ENCODE data around the gene ADGRB3.
A peak's percentile ranks its signal among the peaks of the same experiment; 100 is the strongest.
"Not testable (repeated sequence)": the region's sequence is repeated elsewhere in the genome, so short reads cannot be mapped to it uniquely, and the experiment has no call there.

Gene ADGRB3

GRCh38 chr6:68826501-68826900 is 191.4 kb downstream of the ADGRB3 start:
- no peak for DNase-seq (ENCODE audit: low read depth)

- no peak for DNase-seq (ENCODE audit: low read depth)
Measured at GRCh38 chr6:68834551-68834950, 199.5 kb downstream of the ADGRB3 start.

- DNase-seq (ENCODE audit: low read depth) = no peak
Measured at GRCh38 chr6:68838571-68838970, 203.5 kb downstream of the ADGRB3 start.

- DNase-seq (ENCODE audit: low read depth) = no peak
Measured at GRCh38 chr6:68852791-68853190, 217.7 kb downstream of the ADGRB3 start.

- DNase-seq (ENCODE audit: low read depth) = no peak
Measured at GRCh38 chr6:68859233-68859632, 224.2 kb downstream of the ADGRB3 start.

- DNase-seq (ENCODE audit: low read depth) = no peak
Measured at GRCh38 chr6:68868646-68869045, 233.6 kb downstream of the ADGRB3 start.

- no peak for DNase-seq (ENCODE audit: low read depth)
Measured at GRCh38 chr6:68873236-68873635, 238.2 kb downstream of the ADGRB3 start.

- DNase-seq (ENCODE audit: low read depth) = no peak
Measured at GRCh38 chr6:68874747-68875146, 239.7 kb downstream of the ADGRB3 start.

- DNase-seq (ENCODE audit: low read depth) = no peak
Measured at GRCh38 chr6:68875403-68875802, 240.3 kb downstream of the ADGRB3 start.

- peak; percentile 4 for DNase-seq (ENCODE audit: low read depth)
Measured at GRCh38 chr6:68876792-68877493, 241.9 kb downstream of the ADGRB3 start.

- DNase-seq (ENCODE audit: low read depth) = peak; percentile 2
Measured at GRCh38 chr6:68880050-68880813, 245.2 kb downstream of the ADGRB3 start.

GRCh38 chr6:68883325-68883724 is 248.2 kb downstream of the ADGRB3 start:
- DNase-seq (ENCODE audit: low read depth) = not testable (repeated sequence)

- DNase-seq (ENCODE audit: low read depth) = no peak
Measured at GRCh38 chr6:68891419-68891818, 256.3 kb downstream of the ADGRB3 start.

- no peak for DNase-seq (ENCODE audit: low read depth)
Measured at GRCh38 chr6:68892452-68892851, 257.4 kb downstream of the ADGRB3 start.

GRCh38 chr6:68895929-68896328 is 260.8 kb downstream of the ADGRB3 start:
- no peak for DNase-seq (ENCODE audit: low read depth)

- DNase-seq (ENCODE audit: low read depth) = no peak
Measured at GRCh38 chr6:68901044-68901443, 266.0 kb downstream of the ADGRB3 start.

GRCh38 chr6:68911334-68911733 is 276.3 kb downstream of the ADGRB3 start:
- no peak for DNase-seq (ENCODE audit: low read depth)

- no peak for DNase-seq (ENCODE audit: low read depth)
Measured at GRCh38 chr6:68911811-68912210, 276.7 kb downstream of the ADGRB3 start.

- DNase-seq (ENCODE audit: low read depth) = not testable (repeated sequence)
Measured at GRCh38 chr6:68912805-68913204, 277.7 kb downstream of the ADGRB3 start.

- no peak for DNase-seq (ENCODE audit: low read depth)
Measured at GRCh38 chr6:68915586-68915985, 280.5 kb downstream of the ADGRB3 start.

GRCh38 chr6:68919537-68919936 is 284.5 kb downstream of the ADGRB3 start:
- DNase-seq (ENCODE audit: low read depth) = no peak

GRCh38 chr6:68941345-68941744 is 306.3 kb downstream of the ADGRB3 start:
- DNase-seq (ENCODE audit: low read depth) = no peak

- DNase-seq (ENCODE audit: low read depth) = no peak
Measured at GRCh38 chr6:68947721-68948120, 312.6 kb downstream of the ADGRB3 start.

GRCh38 chr6:68951270-68951669 is 316.2 kb downstream of the ADGRB3 start:
- no peak for DNase-seq (ENCODE audit: low read depth)

All from fibroblast of gingiva (primary cell).